Activated CD4-positive, alpha-beta T cell treated with anti-CD3 and anti-CD28 coated beads, Interleukin-2, amount 10 ng/mL, durations not matched to agents 7 days and 5 days (primary cell): Measurements from ENCODE around the gene KDM4B. TPM values are rescaled to one million over a fixed set of nuclear protein-coding genes. Genes with fewer than 3 reads are reported as not detected.

ENCODE experiments used
- CTCF ChIA-PET: fragments of 350-600 bp; sonication (Branson Sonifier 250); formaldehyde crosslinking; loops from one replicate; lab custom pipeline; 2021; ENCODE audit warnings: antibody characterized with exemption; lab: Charles Lee
- POLR2A ChIA-PET: fragments of 350-600 bp; sonication (Branson Sonifier 250); formaldehyde crosslinking; loops from one replicate; lab custom pipeline; 2021; ENCODE audit warnings: antibody characterized with exemption; lab: Charles Lee
- DNase-seq: peaks from one replicate; pipeline ENCODE4 v3.0.0-alpha.2; 2020
- H3K27ac Mint-ChIP-seq: one replicate; pipeline ENCODE4 v1.8.0; 2021; ENCODE audit warnings: mild to moderate bottlenecking, moderate library complexity, mixed read lengths
- H3K27me3 Mint-ChIP-seq: one replicate; pipeline ENCODE4 v1.8.0; 2021; ENCODE audit warnings: mixed read lengths
- H3K36me3 Mint-ChIP-seq: one replicate; pipeline ENCODE4 v1.8.0; 2021; ENCODE audit warnings: low read depth, mixed read lengths
- H3K4me1 Mint-ChIP-seq: one replicate; pipeline ENCODE4 v1.8.0; 2021; ENCODE audit warnings: mixed read lengths
- H3K4me3 Mint-ChIP-seq: one replicate; pipeline ENCODE4 v1.8.0; 2021; ENCODE audit warnings: mild to moderate bottlenecking, moderate library complexity, mixed read lengths
- H3K9me3 Mint-ChIP-seq: one replicate; pipeline ENCODE4 v1.8.0; 2021; ENCODE audit warnings: mixed read lengths
- total RNA-seq, 2 experiments: library from RNA; stranded (reverse); gene quantifications; one replicate each; pipeline ENCODE4 v1.2.3, GENCODE V29; 2021

The KDM4B gene
- total RNA-seq, 2 experiments from 2014 or later, result 37.1 to 40.2 TPM

DNA sequence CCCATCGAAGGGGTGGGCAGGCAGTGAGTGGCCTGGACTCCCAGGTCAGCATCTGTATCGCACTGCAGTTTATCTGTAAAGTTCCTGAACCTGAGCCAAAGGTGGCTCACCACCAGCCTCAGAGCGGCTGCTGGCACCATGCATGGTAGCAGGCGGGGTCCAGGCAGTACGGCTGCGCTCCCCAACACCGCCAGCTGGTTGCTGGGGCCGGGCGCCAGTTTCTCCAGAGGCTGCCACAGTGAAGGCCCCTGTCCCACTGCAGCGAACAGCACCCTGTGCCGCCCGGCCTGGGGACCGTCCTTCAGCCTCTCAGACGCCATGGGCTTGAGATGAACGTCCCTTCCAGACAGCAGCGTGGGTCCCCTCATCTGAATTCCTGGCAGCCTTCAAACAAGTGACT is 109.8 kb downstream of the KDM4B start:
- CTCF ChIA-PET, result interaction anchor here (1.2 kb wide), 1 partner anchor 42 kb away, joined by 3 read pairs; no protein-coding TSS in a partner anchor
- Mint-ChIP-seq H3K4me1 (peaks cover 6% of the 10 kb centered on the region), H3K9me3 (no peaks in the 10 kb centered on the region), H3K27me3 (no peaks in the 10 kb centered on the region), H3K4me3 (no peak overlapping the region), H3K36me3 (peaks cover 5% of the 10 kb centered on the region), H3K27ac (no peak overlapping the region)
- POLR2A ChIA-PET, result interaction anchor here (0.5 kb wide), 1 partner anchor 278 kb away, joined by 5 read pairs; no protein-coding TSS in a partner anchor
- no peak for DNase-seq

DNA sequence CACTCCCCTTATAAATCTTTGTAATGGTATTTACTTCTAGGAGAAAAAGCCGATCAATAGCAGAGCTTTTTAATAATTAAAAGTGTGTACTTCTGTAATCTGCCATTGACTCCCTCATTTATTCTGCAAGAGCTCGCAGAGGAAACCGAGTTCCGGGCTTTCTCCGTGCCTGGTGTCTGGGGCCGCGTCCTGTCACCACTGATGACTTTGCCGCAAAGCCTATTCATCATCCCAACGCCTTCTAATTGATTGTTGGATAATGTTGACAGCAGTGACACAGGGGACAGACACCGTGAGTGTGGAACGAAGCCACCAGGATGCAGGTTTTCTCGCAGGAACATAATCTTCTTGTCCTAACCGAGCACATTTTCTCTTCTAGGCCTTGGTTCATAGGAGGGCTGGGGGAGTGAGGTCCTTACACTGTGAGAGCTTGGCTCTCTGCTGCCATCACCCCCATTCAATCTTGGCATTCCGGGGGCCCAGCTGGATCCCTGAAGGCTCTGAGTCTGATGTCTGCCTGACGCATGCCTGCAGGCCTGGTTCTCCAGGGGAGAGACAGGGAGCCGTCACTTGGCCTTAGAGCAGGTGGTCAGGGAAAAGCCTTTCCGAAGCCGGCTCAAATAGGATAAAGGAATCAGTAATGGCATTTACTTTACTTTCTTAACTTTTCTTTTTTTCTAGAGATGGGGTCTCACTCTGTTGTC is 110.3 kb downstream of the KDM4B start:
- no peak overlapping the region for H3K4me3 Mint-ChIP-seq
- H3K27ac Mint-ChIP-seq, result no peak overlapping the region
- peaks cover 7% of the 10 kb centered on the region for H3K36me3 Mint-ChIP-seq
- H3K4me1 Mint-ChIP-seq, result peaks cover 6% of the 10 kb centered on the region
- no peaks in the 10 kb centered on the region for H3K27me3 Mint-ChIP-seq
- no peaks in the 10 kb centered on the region for H3K9me3 Mint-ChIP-seq
- ChIA-PET CTCF (no interaction called here), POLR2A (interaction anchor here (0.5 kb wide), 1 partner anchor 277 kb away, joined by 5 read pairs; no protein-coding TSS in a partner anchor)
- DNase-seq, result no peak

DNA sequence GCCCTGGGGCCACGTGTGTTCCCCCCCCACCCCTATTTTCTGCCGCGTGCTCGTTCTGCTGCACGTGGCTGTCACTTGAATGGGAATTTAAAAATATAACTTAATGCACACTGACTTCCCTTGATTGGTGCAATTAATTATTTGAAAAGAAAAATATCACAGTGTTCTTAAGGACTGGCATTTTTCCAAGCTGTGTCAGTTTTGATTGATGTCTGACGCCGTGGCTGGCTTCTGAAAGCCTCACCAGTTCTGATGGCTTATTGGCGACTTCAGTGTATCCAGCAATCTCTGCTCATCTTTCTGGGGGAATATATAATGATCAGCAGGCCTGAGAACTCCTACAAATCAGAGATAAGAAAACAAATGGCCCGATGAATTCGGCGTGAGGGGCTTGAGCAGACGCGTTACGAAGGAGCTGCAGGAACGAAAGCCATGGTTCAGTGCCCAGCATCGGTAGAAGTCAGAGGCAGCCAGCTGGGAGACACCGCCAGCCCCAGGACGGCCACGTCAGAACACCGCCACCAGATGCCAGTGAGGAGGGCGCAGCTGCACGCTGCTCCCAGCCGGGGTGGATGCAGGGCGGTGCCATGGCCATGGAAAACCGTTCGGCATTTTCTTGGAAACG is 111.2 kb downstream of the KDM4B start:
- Mint-ChIP-seq H3K4me1 (peaks cover 5% of the 10 kb centered on the region), H3K9me3 (no peaks in the 10 kb centered on the region), H3K27me3 (no peaks in the 10 kb centered on the region), H3K27ac (no peak overlapping the region), H3K4me3 (no peak overlapping the region), H3K36me3 (peaks cover 7% of the 10 kb centered on the region)
- DNase-seq, result no peak
- CTCF ChIA-PET, result no interaction called here
- POLR2A ChIA-PET, result no interaction called here

DNA sequence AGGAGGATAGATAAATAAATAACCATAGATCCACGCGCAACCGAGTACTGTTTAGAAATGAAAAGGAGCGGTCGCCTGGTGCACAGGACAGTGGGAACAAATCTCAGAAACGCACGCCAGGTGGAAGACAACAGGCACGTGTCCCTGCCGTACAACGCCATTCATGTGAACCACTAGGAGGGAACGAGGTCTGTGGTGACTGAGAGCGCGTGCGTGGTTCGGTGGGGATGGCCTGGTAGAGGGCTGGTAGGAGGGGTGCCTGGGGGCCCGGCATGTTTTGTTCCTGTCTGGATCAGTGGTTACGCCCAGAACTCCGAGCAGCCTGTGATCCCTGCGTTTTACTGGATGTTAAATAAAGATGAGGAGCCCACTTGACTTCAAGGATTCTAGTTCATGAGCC is 111.9 kb downstream of the KDM4B start:
- Mint-ChIP-seq H3K4me1 (peaks cover 4% of the 10 kb centered on the region), H3K27ac (no peak overlapping the region), H3K9me3 (no peaks in the 10 kb centered on the region), H3K36me3 (peaks cover 7% of the 10 kb centered on the region), H3K4me3 (no peak overlapping the region), H3K27me3 (no peaks in the 10 kb centered on the region)
- POLR2A ChIA-PET, result no interaction called here
- no peak for DNase-seq
- CTCF ChIA-PET, result no interaction called here

DNA sequence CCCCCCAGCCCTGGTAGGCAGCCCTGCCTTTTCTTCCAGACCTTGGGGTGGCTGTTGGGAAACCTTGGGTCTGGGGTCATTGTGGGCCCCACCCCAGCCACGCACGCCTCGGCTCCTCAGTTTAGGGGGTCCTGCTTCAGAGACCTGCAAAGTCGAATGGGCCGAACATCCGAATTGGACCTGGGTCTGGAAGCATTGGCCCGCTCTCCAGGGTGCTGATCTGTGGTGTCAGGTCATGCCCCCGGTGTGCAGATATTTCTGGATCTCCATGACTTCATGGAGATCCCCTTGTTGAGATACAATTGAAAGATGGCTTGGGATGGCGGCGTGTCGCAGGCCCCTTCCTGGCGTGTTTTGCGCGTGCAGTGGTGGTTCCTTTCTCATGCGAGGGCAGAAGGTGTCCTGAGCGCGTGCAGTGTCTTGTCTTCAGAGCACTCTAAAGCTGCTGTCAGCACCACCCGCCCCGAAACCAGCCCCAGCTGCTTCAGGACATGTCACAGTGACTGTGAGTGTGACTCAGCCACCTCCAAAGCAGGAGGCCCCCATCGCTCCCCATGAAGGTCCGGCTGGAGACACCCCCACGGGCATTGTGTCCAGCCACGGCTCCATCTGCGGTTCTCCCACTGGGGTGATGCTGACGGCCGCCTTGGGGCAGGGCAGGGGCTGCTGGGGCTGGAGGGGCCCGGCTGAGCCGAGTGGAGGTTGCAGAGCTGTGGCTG is 112.7 kb downstream of the KDM4B start:
- no peak for DNase-seq
- Mint-ChIP-seq H3K27me3 (no peaks in the 10 kb centered on the region), H3K4me1 (peaks cover 4% of the 10 kb centered on the region), H3K27ac (no peak overlapping the region), H3K4me3 (no peak overlapping the region), H3K36me3 (peaks cover 7% of the 10 kb centered on the region), H3K9me3 (no peaks in the 10 kb centered on the region)
- ChIA-PET POLR2A (no interaction called here), CTCF (no interaction called here)

DNA sequence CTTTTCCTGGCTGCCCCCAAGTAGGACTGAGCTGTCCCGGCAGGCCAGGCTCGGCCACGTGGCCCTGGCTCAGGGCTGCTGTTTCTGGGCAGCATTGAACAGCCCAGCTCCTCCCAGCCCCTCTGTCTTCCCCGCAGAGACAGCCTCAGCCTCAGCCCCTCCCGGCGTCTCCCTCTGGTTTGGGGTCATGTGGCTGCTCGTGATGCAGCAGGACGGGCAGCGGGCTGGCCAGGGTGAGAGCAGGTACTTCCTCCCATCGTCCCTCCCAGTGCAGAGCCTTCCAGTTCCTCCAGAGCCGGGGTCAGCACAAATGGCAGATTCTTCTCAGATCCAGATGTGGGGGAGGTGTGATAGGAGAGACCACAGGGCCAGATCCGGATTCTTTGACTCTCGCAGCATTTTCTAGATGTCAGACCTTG is 114.6 kb downstream of the KDM4B start:
- CTCF ChIA-PET, result no interaction called here
- H3K27ac Mint-ChIP-seq, result no peak overlapping the region
- no peaks in the 10 kb centered on the region for H3K9me3 Mint-ChIP-seq
- peaks cover 7% of the 10 kb centered on the region for H3K36me3 Mint-ChIP-seq
- no peaks in the 10 kb centered on the region for H3K27me3 Mint-ChIP-seq
- no peak for DNase-seq
- POLR2A ChIA-PET, result no interaction called here
- no peak overlapping the region for H3K4me3 Mint-ChIP-seq
- H3K4me1 Mint-ChIP-seq, result no peaks in the 10 kb centered on the region

DNA sequence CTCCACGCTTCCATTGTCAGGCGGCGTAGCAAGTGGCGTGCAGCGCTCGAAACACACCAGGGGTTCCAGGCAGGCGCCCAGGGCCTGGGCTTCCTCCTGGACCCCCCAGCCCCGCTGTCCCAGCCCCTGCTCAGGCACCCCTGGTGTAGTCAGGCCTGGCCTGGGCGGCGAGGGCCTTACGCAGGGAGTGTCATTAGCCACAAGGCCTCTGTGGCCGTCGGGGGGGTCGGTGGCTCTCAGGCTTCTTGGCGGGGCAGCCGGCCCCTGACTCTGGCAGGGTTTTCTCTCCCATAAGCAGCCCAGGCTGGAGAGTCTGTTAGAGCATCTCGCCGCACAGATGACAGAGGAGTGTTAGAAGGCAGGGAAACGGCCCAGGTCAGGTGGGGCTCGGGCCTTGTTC is 116.7 kb downstream of the KDM4B start:
- Mint-ChIP-seq H3K4me3 (no peak overlapping the region), H3K27ac (no peak overlapping the region), H3K36me3 (peaks cover 3% of the 10 kb centered on the region), H3K27me3 (no peaks in the 10 kb centered on the region), H3K4me1 (no peaks in the 10 kb centered on the region), H3K9me3 (no peaks in the 10 kb centered on the region)
- ChIA-PET POLR2A (no interaction called here), CTCF (no interaction called here)
- DNase-seq, result no peak

DNA sequence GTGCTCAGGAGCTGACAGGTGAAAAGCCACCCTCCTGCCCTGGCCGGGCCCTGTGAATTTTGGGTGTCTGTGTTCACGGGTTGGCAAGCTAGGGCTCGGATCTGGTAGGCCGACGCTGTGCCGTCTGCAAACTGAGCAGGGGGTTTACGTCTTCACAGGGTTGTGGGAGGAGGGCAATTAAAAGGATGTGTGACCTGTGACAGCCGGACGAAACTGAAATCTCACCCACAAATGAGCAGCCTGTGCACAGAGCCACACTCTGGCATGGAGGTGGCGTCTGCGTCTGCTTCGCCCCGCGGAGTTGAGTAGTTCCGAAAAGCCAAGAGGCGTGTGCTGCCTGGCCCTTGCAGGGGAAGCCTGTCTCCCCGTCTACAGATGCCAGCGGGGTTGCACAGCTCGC is 117.3 kb downstream of the KDM4B start:
- H3K27me3 Mint-ChIP-seq, result no peaks in the 10 kb centered on the region
- DNase-seq, result no peak
- ChIA-PET CTCF (no interaction called here), POLR2A (no interaction called here)
- H3K36me3 Mint-ChIP-seq, result peaks cover 3% of the 10 kb centered on the region
- no peaks in the 10 kb centered on the region for H3K4me1 Mint-ChIP-seq
- no peak overlapping the region for H3K27ac Mint-ChIP-seq
- H3K9me3 Mint-ChIP-seq, result no peaks in the 10 kb centered on the region
- no peak overlapping the region for H3K4me3 Mint-ChIP-seq

DNA sequence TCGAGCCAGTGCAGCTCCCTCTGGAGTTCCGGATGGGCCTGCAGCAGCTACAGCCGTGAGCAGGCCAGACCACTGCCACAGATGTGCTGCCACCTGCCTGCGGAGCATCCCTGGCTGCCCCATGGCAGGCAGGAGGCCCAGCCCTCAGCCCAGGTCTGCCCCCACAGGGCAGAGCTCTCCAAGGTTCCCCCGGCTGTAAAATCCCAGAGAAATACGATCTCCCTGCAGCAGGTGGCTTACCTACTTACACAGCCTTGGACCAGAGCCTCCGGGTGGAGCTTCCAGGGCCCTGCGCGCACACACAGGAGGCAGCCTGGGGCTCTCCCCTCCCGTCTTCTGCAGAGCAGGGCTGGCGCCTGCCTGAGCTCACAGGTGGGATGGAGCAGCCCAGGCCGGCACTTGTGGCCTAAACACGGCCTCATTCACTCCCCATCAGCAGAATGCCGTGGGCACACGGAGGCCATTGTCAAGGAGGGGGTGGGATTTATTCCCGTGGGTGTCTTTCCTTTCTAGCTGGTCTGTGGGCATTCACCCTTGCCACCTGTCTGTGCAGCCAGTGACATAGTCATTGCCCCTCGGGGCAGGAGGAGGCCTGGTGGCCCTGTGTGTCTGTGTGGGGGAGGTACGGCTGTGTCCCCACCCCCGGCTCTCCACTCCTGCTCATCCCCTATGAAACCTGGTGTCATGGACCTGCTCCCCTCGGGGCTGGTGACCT is 118.0 kb downstream of the KDM4B start:
- POLR2A ChIA-PET, result no interaction called here
- Mint-ChIP-seq H3K4me3 (no peak overlapping the region), H3K4me1 (no peaks in the 10 kb centered on the region), H3K27me3 (no peaks in the 10 kb centered on the region), H3K27ac (no peak overlapping the region), H3K9me3 (no peaks in the 10 kb centered on the region), H3K36me3 (peaks cover 3% of the 10 kb centered on the region)
- no peak for DNase-seq
- CTCF ChIA-PET, result interaction anchor here (0.6 kb wide), 1 partner anchor 959 kb away, joined by 4 read pairs; no protein-coding TSS in a partner anchor

DNA sequence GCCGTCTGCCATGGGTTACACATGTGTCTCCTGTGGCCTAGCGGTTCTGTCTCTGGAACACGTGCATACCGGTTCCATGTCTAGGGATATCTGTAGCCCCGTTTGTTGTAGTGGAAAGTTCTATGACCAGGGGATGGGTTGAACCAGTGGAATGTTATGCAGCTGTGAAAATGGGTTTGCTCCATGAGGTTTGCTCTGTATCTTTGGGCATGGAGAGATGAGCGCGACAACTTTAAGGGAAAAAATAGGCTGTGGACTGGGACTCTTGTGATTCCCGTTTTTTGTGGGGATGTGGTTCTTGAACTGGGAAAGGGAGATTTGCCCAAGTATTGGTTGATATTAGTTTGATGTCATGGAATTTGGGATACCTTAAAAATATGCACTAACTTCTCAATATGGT is 120.4 kb downstream of the KDM4B start:
- Mint-ChIP-seq H3K36me3 (no peaks in the 10 kb centered on the region), H3K4me3 (no peak overlapping the region), H3K4me1 (no peaks in the 10 kb centered on the region), H3K27me3 (no peaks in the 10 kb centered on the region), H3K9me3 (no peaks in the 10 kb centered on the region), H3K27ac (no peak overlapping the region)
- no peak for DNase-seq
- ChIA-PET POLR2A (no interaction called here), CTCF (interaction anchor here (0.6 to 1.2 kb wide), 2 partner anchors 17 to 674 kb away, joined by 3 read pairs; no protein-coding TSS in a partner anchor)

DNA sequence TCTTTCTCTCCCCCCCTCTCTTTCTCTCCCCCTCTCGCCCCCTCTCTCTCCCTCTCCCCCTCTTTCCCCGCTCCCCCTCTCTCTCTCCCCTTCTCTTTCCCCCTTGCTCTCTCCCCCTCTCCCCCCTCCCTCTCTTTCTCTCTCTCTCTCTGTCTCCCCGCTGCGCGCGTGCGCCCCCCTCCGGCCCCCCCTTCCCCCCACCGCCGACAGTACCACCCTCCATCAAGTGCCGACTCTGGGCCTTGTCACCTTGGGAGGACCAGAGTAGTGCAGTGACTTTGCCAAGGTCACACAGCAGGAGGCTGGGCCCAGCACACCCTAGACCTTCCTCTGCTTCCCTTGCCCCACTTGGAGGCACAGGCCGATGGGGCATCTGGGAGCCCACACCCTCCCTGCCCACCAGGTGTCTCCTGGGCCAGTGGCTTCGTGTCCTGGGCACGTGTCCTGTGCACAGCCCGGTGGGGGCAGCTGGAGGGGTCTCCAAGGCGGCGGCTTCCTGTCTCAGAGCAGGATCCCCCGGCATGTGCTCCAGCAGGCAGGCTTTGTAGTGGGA is 121.6 kb downstream of the KDM4B start:
- POLR2A ChIA-PET, result no interaction called here
- Mint-ChIP-seq H3K36me3 (no peaks in the 10 kb centered on the region), H3K27ac (no peak overlapping the region), H3K4me1 (no peaks in the 10 kb centered on the region), H3K4me3 (no peak overlapping the region), H3K27me3 (no peaks in the 10 kb centered on the region), H3K9me3 (no peaks in the 10 kb centered on the region)
- CTCF ChIA-PET, result no interaction called here
- DNase-seq, result no peak

DNA sequence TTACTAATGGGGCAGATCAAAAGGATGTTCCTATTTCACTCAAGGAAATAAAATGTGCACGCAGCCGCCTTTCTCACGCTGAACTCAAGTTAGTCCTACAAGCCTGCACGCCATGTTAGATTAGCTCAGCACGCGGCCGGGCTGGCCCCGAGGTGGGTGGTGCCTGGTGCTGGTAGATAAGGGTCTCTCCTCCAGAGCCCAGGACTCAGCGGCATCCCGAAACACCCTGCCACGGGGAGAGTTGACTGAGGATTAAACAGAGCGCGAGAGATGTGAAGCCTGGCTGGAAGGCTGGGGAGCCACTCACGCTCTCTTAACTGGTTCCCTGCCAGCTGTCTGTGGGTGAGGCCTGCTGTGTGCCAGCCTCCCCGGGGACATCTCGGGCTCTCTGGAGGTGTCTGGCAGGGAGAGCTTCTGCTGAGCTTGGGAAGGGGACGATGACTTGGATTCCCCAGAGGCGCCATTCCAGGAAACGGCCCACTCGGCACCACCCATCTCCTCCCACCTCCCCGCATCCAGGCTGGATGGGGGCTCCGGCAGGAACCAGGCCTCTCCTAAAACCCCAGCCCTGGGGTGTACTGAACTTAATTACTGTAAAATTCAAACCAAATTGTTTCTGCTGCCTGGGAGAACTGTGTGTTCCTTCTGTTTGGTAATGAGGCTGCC is 122.2 kb downstream of the KDM4B start:
- Mint-ChIP-seq H3K27ac (no peak overlapping the region), H3K9me3 (no peaks in the 10 kb centered on the region), H3K27me3 (no peaks in the 10 kb centered on the region), H3K4me3 (no peak overlapping the region), H3K4me1 (no peaks in the 10 kb centered on the region), H3K36me3 (peaks cover 3% of the 10 kb centered on the region)
- CTCF ChIA-PET, result no interaction called here
- POLR2A ChIA-PET, result no interaction called here
- no peak for DNase-seq
